HCT116 (cell line): ENCODE results near the gene UBE2L3.

Source experiments
- EGR1 ChIP-seq: IDR thresholded peaks from 2 replicates; pipeline ENCODE4 v1.6.1; 2012; ENCODE audit warnings: low read depth
- ELF1 ChIP-seq: IDR thresholded peaks from 2 replicates; pipeline ENCODE4 v1.6.1; 2012; ENCODE audit warnings: low read depth, borderline replicate concordance
- POLR2A ChIP-seq: IDR thresholded peaks from 2 replicates; pipeline ENCODE4 v1.7.0; 2011; ENCODE audit warnings: borderline replicate concordance; ENCODE audit not compliant: insufficient read depth, insufficient read length; ENCODE audit errors: extremely low read depth
- POLR2AphosphoS5 ChIP-seq: IDR thresholded peaks from 2 replicates; pipeline ENCODE4 v1.6.1; 2011; ENCODE audit warnings: mild to moderate bottlenecking, low read depth, low read length, moderate library complexity
- SP1 ChIP-seq: IDR thresholded peaks from 2 replicates; pipeline ENCODE4 v1.6.1; 2012; ENCODE audit warnings: low read depth
- TF ChIP-seq, protein P1 (sequence below), 3 experiments: fragments of 200-600 bp in 1 of 3; sonication (generic) in 1 of 3; IDR thresholded peaks in 2 of 3; conservative IDR thresholded peaks in 1 of 3; 2 replicates each; pipeline ENCODE4 v1.5.1; 2012 to 2017; ENCODE audit warnings: low read depth in 2 of 3, low read length in 2 of 3, antibody characterized with exemption in 1 of 3, borderline replicate concordance in 1 of 3, control low read depth in 1 of 3, mild to moderate bottlenecking in 1 of 3, mixed read lengths in 1 of 3, mixed run types in 1 of 3, moderate library complexity in 1 of 3; ENCODE audit not compliant: insufficient read depth in 1 of 3
- TF ChIP-seq, protein P2 (sequence below): IDR thresholded peaks from 2 replicates; pipeline ENCODE4 v1.6.1; 2012; ENCODE audit warnings: low read depth
- TF ChIP-seq, protein P3 (sequence below): IDR thresholded peaks from 2 replicates; pipeline ENCODE4 v1.6.1; 2012

DNA sequence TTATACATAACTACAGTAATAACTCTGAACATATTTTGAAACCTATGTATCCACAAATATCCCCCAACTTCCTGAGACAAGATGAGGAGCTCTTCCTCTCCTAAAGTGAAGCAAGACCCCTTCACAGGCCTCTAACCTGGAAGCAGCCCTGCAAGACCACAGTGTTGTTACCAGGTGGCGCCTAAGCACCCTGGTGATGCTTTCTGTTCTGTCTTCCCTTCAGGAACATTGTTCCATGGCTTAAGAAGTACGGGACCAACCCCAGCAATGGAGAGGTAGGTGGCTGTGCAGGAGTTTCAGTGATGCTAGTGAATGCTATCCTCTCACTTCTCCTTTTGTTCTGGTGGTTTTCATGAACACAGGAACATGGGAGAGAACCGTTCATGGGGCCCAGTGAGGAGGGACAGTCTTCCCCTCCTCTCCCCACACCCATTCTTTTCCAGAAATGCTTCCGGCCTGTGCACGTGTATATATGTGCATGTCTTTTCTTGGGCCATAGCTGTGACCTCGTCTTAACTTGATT is 104.7 kb downstream of the UBE2L3 start:
- TF ChIP-seq, protein P1, sequence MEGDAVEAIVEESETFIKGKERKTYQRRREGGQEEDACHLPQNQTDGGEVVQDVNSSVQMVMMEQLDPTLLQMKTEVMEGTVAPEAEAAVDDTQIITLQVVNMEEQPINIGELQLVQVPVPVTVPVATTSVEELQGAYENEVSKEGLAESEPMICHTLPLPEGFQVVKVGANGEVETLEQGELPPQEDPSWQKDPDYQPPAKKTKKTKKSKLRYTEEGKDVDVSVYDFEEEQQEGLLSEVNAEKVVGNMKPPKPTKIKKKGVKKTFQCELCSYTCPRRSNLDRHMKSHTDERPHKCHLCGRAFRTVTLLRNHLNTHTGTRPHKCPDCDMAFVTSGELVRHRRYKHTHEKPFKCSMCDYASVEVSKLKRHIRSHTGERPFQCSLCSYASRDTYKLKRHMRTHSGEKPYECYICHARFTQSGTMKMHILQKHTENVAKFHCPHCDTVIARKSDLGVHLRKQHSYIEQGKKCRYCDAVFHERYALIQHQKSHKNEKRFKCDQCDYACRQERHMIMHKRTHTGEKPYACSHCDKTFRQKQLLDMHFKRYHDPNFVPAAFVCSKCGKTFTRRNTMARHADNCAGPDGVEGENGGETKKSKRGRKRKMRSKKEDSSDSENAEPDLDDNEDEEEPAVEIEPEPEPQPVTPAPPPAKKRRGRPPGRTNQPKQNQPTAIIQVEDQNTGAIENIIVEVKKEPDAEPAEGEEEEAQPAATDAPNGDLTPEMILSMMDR (IDR thresholded peaks at IDR 0.05 in 2 of 3, conservative IDR thresholded peaks at IDR 0.05 in 1 of 3; ENCODE audit: borderline replicate concordance in 1 of 3, insufficient read depth in 1 of 3, low read depth in 2 of 3, low read length in 2 of 3): no peak
- TF ChIP-seq POLR2AphosphoS5 (no peak), ELF1 (no peak), SP1 (no peak), POLR2A (no peak), EGR1 (no peak)
- TF ChIP-seq, protein P2, sequence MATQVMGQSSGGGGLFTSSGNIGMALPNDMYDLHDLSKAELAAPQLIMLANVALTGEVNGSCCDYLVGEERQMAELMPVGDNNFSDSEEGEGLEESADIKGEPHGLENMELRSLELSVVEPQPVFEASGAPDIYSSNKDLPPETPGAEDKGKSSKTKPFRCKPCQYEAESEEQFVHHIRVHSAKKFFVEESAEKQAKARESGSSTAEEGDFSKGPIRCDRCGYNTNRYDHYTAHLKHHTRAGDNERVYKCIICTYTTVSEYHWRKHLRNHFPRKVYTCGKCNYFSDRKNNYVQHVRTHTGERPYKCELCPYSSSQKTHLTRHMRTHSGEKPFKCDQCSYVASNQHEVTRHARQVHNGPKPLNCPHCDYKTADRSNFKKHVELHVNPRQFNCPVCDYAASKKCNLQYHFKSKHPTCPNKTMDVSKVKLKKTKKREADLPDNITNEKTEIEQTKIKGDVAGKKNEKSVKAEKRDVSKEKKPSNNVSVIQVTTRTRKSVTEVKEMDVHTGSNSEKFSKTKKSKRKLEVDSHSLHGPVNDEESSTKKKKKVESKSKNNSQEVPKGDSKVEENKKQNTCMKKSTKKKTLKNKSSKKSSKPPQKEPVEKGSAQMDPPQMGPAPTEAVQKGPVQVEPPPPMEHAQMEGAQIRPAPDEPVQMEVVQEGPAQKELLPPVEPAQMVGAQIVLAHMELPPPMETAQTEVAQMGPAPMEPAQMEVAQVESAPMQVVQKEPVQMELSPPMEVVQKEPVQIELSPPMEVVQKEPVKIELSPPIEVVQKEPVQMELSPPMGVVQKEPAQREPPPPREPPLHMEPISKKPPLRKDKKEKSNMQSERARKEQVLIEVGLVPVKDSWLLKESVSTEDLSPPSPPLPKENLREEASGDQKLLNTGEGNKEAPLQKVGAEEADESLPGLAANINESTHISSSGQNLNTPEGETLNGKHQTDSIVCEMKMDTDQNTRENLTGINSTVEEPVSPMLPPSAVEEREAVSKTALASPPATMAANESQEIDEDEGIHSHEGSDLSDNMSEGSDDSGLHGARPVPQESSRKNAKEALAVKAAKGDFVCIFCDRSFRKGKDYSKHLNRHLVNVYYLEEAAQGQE: no peak
- TF ChIP-seq, protein P3, sequence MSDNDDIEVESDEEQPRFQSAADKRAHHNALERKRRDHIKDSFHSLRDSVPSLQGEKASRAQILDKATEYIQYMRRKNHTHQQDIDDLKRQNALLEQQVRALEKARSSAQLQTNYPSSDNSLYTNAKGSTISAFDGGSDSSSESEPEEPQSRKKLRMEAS: no peak
